ENCODE measurements around the gene MINPP1.
A peak's percentile ranks its signal among the peaks of the same experiment; 100 is the strongest.
"Not testable (repeated sequence)": the region's sequence is repeated elsewhere in the genome, so short reads cannot be mapped to it uniquely, and the experiment has no call there.

The MINPP1 gene

GRCh38 chr10:87504640-87505365 lies at the start of gene MINPP1:
Gene MINPP1, plus strand, starts transcription at chr10:87504893. Its CDS starts 23 bp downstream, at chr10:87504916.
- H3K27me3 Mint-ChIP-seq = no peaks in the 10 kb centered on the region
- H3K36me3 Mint-ChIP-seq = peaks cover 9% of the 10 kb centered on the region
- H3K27ac Mint-ChIP-seq = peak within 1 kb of the TSS; percentile 38

GRCh38 chr10:87456586-87457220 lies 48.0 kb upstream of the MINPP1 start:
- not testable (repeated sequence) for H3K27me3 Mint-ChIP-seq

More at GRCh38 chr10:87504640-87505365, at the start of gene MINPP1:
- peak within 1 kb of the TSS; percentile 92 for H3K4me3 Mint-ChIP-seq
- H3K9me3 Mint-ChIP-seq = no peaks in the 10 kb centered on the region
- peaks cover 51% of the 10 kb centered on the region for H3K4me1 Mint-ChIP-seq

GRCh38 chr10:87461751-87462150 lies 42.9 kb upstream of the MINPP1 start:
- not testable (repeated sequence) for H3K27ac Mint-ChIP-seq, H3K4me1 Mint-ChIP-seq, H3K9me3 Mint-ChIP-seq, H3K27me3 Mint-ChIP-seq, H3K36me3 Mint-ChIP-seq, H3K4me3 Mint-ChIP-seq

More at GRCh38 chr10:87456586-87457220, 48.0 kb upstream of the MINPP1 start:
- H3K36me3 Mint-ChIP-seq, H3K4me1 Mint-ChIP-seq, H3K9me3 Mint-ChIP-seq, H3K27ac Mint-ChIP-seq, H3K4me3 Mint-ChIP-seq: not testable (repeated sequence)

GRCh38 chr10:87466849-87467248 lies 37.8 kb upstream of the MINPP1 start:
- not testable (repeated sequence) for H3K27me3 Mint-ChIP-seq, H3K4me1 Mint-ChIP-seq, H3K9me3 Mint-ChIP-seq, H3K4me3 Mint-ChIP-seq, H3K36me3 Mint-ChIP-seq, H3K27ac Mint-ChIP-seq

GRCh38 chr10:87488733-87489132 lies 16.0 kb upstream of the MINPP1 start:
- not testable (repeated sequence) for H3K27ac Mint-ChIP-seq, H3K9me3 Mint-ChIP-seq, H3K36me3 Mint-ChIP-seq, H3K4me1 Mint-ChIP-seq, H3K4me3 Mint-ChIP-seq, H3K27me3 Mint-ChIP-seq

- H3K36me3 Mint-ChIP-seq, H3K4me3 Mint-ChIP-seq, H3K4me1 Mint-ChIP-seq, H3K27me3 Mint-ChIP-seq, H3K9me3 Mint-ChIP-seq, H3K27ac Mint-ChIP-seq: not testable (repeated sequence)
Measured at GRCh38 chr10:87490285-87490684, 14.4 kb upstream of the MINPP1 start.

GRCh38 chr10:87492450-87492849 lies 12.2 kb upstream of the MINPP1 start:
- not testable (repeated sequence) for H3K4me1 Mint-ChIP-seq, H3K36me3 Mint-ChIP-seq, H3K4me3 Mint-ChIP-seq, H3K27me3 Mint-ChIP-seq, H3K27ac Mint-ChIP-seq, H3K9me3 Mint-ChIP-seq

GRCh38 chr10:87495446-87495845 lies 9.2 kb upstream of the MINPP1 start:
- H3K36me3 Mint-ChIP-seq, H3K27me3 Mint-ChIP-seq, H3K4me3 Mint-ChIP-seq, H3K9me3 Mint-ChIP-seq, H3K27ac Mint-ChIP-seq, H3K4me1 Mint-ChIP-seq: not testable (repeated sequence)

- H3K27ac Mint-ChIP-seq, H3K36me3 Mint-ChIP-seq, H3K4me1 Mint-ChIP-seq, H3K27me3 Mint-ChIP-seq, H3K4me3 Mint-ChIP-seq, H3K9me3 Mint-ChIP-seq: not testable (repeated sequence)
Measured at GRCh38 chr10:87497386-87497785, 7.3 kb upstream of the MINPP1 start.

GRCh38 chr10:87498106-87498789 lies 6.4 kb upstream of the MINPP1 start:
- not testable (repeated sequence) for H3K9me3 Mint-ChIP-seq, H3K36me3 Mint-ChIP-seq, H3K4me1 Mint-ChIP-seq, H3K27ac Mint-ChIP-seq, H3K4me3 Mint-ChIP-seq, H3K27me3 Mint-ChIP-seq

- H3K4me3 Mint-ChIP-seq = no peak overlapping the region
- no peaks in the 10 kb centered on the region for H3K36me3 Mint-ChIP-seq
- H3K27ac Mint-ChIP-seq = no peak overlapping the region
- peaks cover 16% of the 10 kb centered on the region for H3K4me1 Mint-ChIP-seq
- no peaks in the 10 kb centered on the region for H3K9me3 Mint-ChIP-seq
- peaks cover 2% of the 10 kb centered on the region for H3K27me3 Mint-ChIP-seq
Measured at GRCh38 chr10:87500646-87501048, 4.0 kb upstream of the MINPP1 start.

- Mint-ChIP-seq H3K4me3 (peak overlapping the region; percentile 92), H3K9me3 (no peaks in the 10 kb centered on the region), H3K36me3 (no peaks in the 10 kb centered on the region), H3K4me1 (peaks cover 39% of the 10 kb centered on the region), H3K27me3 (no peaks in the 10 kb centered on the region), H3K27ac (no peak overlapping the region)
Measured at GRCh38 chr10:87503401-87503800, 1.3 kb upstream of the MINPP1 start.

- Mint-ChIP-seq H3K4me3 (peak overlapping the region; percentile 92), H3K36me3 (peaks cover 4% of the 10 kb centered on the region), H3K27me3 (no peaks in the 10 kb centered on the region), H3K9me3 (no peaks in the 10 kb centered on the region), H3K4me1 (peaks cover 44% of the 10 kb centered on the region), H3K27ac (no peak overlapping the region)
Measured at GRCh38 chr10:87503886-87504285, 807 bp upstream of the MINPP1 start.

GRCh38 chr10:87504307-87504639 lies 420 bp upstream of the MINPP1 start:
- peak overlapping the region; percentile 92 for H3K4me3 Mint-ChIP-seq
- peak overlapping the region; percentile 15 for H3K27ac Mint-ChIP-seq
- H3K4me1 Mint-ChIP-seq = peaks cover 46% of the 10 kb centered on the region
- no peaks in the 10 kb centered on the region for H3K9me3 Mint-ChIP-seq
- H3K27me3 Mint-ChIP-seq = no peaks in the 10 kb centered on the region
- peaks cover 5% of the 10 kb centered on the region for H3K36me3 Mint-ChIP-seq

GRCh38 chr10:87505366-87506111 lies 846 bp downstream of the MINPP1 start:
- peak overlapping the region; percentile 52 for H3K27ac Mint-ChIP-seq
- H3K27me3 Mint-ChIP-seq = no peaks in the 10 kb centered on the region
- no peaks in the 10 kb centered on the region for H3K9me3 Mint-ChIP-seq
- H3K4me3 Mint-ChIP-seq = peak overlapping the region; percentile 92
- H3K4me1 Mint-ChIP-seq = peaks cover 51% of the 10 kb centered on the region
- H3K36me3 Mint-ChIP-seq = peaks cover 9% of the 10 kb centered on the region

- Mint-ChIP-seq H3K4me1 (peaks cover 51% of the 10 kb centered on the region), H3K9me3 (no peaks in the 10 kb centered on the region), H3K36me3 (peaks cover 12% of the 10 kb centered on the region), H3K27ac (no peak overlapping the region), H3K4me3 (peak overlapping the region; percentile 92), H3K27me3 (no peaks in the 10 kb centered on the region)
Measured at GRCh38 chr10:87506956-87507355, 2.3 kb downstream of the MINPP1 start.
